Measurements from ENCODE around the gene TTLL11. TPM values are rescaled to one million over a fixed set of nuclear protein-coding genes. Genes with fewer than 3 reads are reported as not detected.

Gene TTLL11
- total RNA-seq, 4 donors from 2014 or later, result 7.4 to 14.7 (median 11.0) TPM

DNA sequence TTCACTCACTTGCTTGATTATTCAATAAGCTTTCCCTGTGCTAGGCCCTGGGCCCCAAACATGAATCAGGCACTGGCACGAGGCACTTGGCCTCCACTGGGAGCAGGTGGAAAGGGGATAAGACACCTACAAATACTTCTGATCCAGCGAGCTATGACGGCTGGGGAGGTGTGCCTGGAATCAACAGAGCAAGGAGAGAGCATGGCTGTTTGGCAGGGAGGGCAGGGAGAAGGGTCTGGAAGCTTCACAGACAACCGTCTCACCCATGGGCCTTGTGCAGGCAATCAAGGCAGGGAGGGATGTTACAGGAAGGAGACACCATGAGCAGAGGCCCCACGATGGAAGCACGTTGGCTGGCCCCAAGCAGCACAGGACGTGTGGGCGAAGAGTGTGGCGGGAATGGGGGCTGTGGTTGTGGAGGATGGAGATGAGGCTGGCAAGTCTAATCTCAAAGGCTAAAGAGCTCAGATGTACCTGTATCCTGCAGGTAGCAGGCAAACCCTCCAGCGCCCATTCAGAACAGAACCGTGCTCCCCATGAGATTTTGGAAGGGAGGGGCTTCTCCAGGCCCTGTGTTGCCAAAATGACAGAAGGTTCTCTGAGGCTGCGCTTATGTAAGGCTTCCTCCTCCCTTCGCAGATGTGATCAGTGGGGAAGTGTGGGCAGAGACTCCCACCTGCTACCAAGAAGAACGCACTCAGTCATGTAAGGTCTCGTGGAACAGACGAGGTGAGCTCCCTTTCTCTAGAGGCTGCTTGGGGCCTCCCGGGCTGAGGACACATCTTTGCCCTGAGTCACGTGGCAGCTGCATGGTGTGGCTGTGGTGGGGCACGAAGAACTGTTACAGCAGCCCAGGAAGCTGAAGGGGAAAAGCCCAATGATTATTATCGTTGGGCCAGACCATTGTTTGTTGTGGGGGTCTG lies 252.0 kb downstream of the TTLL11 start:
- H3K27me3 ChIP-seq, result no peaks in the 10 kb centered on the region
- peaks cover 0 to 14% of the 10 kb centered on the region in 2 donors for H3K4me1 ChIP-seq
- TF ChIP-seq CTCF (IDR thresholded peaks at IDR 0.05) (no peak), POLR2A (IDR thresholded peaks at IDR 0.05) (no peak)
- H3K4me3 ChIP-seq, result no peak overlapping the region
- peak; percentile 12 to 14 for DNase-seq
- intact Hi-C loops (cut with DNase I; ENCODE audit: low total_unique reads), result no loop called here
- no peak overlapping the region for H3K27ac ChIP-seq
- H3K36me3 ChIP-seq, result no peaks in the 10 kb centered on the region
- H3K9me3 ChIP-seq, result no peaks in the 10 kb centered on the region

- Histone ChIP-seq H3K9me3 (no peaks in the 10 kb centered on the region), H3K27ac (no peak overlapping the region), H3K4me1 (peaks cover 0 to 14% of the 10 kb centered on the region in 2 donors), H3K36me3 (no peaks in the 10 kb centered on the region), H3K27me3 (no peaks in the 10 kb centered on the region), H3K4me3 (no peak overlapping the region)
- intact Hi-C loops (cut with DNase I; ENCODE audit: low total_unique reads), result no loop called here
- TF ChIP-seq POLR2A (IDR thresholded peaks at IDR 0.05) (no peak), CTCF (IDR thresholded peaks at IDR 0.05) (no peak)
- DNase-seq, result peak; percentile 11 to 13
These were observed 253.2 kb downstream of the TTLL11 start for GRCh38 chr9:121839726-121840500.

DNA sequence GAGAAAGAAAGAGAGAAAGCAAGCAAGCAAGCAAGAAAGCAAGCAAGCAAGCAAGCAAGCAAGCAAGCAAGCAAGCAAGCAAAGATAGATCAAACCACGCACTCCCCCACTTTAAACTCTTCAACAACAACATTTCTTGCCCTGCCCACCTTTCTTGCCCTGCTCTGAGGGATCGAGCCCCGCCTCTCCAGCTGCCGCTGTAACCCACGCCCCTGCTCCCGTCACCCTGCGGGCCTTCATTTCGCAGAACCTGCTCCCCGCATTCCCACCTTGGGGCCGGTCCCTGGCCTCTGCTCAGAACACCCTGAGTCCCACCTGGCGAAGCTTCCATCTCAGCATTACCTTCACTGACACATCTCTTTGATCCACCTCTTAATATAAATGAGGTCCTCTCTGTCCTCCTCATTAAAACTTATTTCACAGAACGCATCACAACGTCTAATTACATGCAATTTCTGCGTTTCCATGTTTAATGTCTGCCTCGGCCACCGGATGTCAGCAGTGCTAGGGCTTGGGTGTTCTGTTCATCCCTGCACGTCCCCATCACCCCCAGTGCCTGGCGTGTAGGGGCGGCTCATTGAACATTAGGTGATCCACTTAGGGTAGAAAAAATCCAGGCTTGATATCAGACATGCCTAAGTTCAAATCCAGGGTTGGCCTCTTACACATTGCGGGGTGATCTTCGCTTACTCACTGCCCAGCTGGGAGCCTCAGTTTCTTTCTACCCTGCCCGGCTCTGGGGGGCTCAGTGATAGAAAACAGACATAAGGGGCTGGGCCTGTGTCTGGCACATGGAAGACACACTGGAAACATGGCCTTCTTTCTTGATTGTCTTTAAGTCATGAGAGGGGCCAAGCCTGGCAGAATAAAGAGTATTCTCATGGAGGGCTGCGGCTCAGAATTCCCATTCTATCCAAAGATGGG lies 254.1 kb downstream of the TTLL11 start:
- Histone ChIP-seq H3K36me3 (no peaks in the 10 kb centered on the region), H3K27me3 (no peaks in the 10 kb centered on the region), H3K27ac (peak overlapping the region; percentile 68 to 78), H3K4me3 (no peak overlapping the region), H3K4me1 (peaks cover 0 to 14% of the 10 kb centered on the region in 2 donors), H3K9me3 (no peaks in the 10 kb centered on the region)
- DNase-seq, result peak; percentile 13 to 16
- intact Hi-C loops (cut with DNase I; ENCODE audit: low total_unique reads), result no loop called here
- TF ChIP-seq POLR2A (IDR thresholded peaks at IDR 0.05), result no peak
- TF ChIP-seq CTCF (IDR thresholded peaks at IDR 0.05), result no peak

GRCh38 chr9:121837113-121837961 lies 255.8 kb downstream of the TTLL11 start:
- peaks cover 0 to 14% of the 10 kb centered on the region in 2 donors for H3K4me1 ChIP-seq
- TF ChIP-seq CTCF (IDR thresholded peaks at IDR 0.05) (no peak), POLR2A (IDR thresholded peaks at IDR 0.05) (no peak)
- no peaks in the 10 kb centered on the region for H3K36me3 ChIP-seq
- peak; percentile 80 to 89 for DNase-seq
- intact Hi-C loops (cut with DNase I; ENCODE audit: low total_unique reads), result no loop called here
- no peaks in the 10 kb centered on the region for H3K27me3 ChIP-seq
- H3K9me3 ChIP-seq, result no peaks in the 10 kb centered on the region
- peak overlapping the region; percentile 68 to 78 for H3K27ac ChIP-seq
- no peak overlapping the region for H3K4me3 ChIP-seq

All from uterus (tissue), 4 donors.